ENCODE data around the gene FAHD2A. TPM values are rescaled to one million over a fixed set of nuclear protein-coding genes. Genes with fewer than 3 reads are reported as not detected.

FAHD2A gene
- polyA plus RNA-seq, 1 donor from 2014 or later: 27.2 TPM

DNA sequence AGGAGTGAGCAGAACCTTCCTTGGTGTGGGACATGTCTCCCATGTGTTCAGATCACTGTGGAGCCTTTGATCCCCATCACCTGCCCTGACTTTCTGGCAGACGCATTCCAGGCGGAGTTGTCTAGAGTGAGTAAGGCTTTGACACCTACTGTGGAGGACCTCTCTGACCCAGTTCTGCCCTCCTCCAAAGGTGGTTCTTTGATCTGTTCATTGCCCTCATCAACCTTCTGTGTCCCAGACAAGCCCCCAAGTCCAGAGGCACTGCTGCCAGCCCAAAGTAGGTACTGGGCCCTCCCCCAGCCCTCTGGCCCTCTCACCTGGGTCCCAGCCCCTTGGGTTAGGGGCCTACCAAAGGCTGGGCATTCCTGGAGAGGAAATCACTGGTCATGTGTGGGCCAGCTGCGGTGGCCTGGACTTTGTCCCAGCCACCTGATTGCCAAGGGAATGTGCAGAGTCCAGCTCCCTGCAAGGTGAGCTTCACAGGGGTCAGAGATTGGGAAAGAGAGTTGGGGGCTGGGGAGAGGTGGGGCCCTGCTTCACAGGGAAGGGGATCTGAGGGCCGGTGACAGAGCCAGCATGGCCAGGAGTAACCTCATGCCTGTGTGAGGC, 12.1 kb upstream of the FAHD2A start:
- H3K9me3 ChIP-seq (ENCODE audit: low read length): no peaks in the 10 kb centered on the region
- no peak overlapping the region for H3K4me2 ChIP-seq (ENCODE audit: low read length)
- no peaks in the 10 kb centered on the region for H3F3A ChIP-seq (ENCODE audit: insufficient read depth, low read length, poor library complexity, severe bottlenecking)
- no peak for TF ChIP-seq EZH2 (IDR thresholded peaks at IDR 0.05; ENCODE audit: borderline replicate concordance, insufficient read depth, low read length, poor library complexity, severe bottlenecking)
- TF ChIP-seq RAD21 (conservative IDR thresholded peaks at IDR 0.05): no peak
- TF ChIP-seq, protein P1, sequence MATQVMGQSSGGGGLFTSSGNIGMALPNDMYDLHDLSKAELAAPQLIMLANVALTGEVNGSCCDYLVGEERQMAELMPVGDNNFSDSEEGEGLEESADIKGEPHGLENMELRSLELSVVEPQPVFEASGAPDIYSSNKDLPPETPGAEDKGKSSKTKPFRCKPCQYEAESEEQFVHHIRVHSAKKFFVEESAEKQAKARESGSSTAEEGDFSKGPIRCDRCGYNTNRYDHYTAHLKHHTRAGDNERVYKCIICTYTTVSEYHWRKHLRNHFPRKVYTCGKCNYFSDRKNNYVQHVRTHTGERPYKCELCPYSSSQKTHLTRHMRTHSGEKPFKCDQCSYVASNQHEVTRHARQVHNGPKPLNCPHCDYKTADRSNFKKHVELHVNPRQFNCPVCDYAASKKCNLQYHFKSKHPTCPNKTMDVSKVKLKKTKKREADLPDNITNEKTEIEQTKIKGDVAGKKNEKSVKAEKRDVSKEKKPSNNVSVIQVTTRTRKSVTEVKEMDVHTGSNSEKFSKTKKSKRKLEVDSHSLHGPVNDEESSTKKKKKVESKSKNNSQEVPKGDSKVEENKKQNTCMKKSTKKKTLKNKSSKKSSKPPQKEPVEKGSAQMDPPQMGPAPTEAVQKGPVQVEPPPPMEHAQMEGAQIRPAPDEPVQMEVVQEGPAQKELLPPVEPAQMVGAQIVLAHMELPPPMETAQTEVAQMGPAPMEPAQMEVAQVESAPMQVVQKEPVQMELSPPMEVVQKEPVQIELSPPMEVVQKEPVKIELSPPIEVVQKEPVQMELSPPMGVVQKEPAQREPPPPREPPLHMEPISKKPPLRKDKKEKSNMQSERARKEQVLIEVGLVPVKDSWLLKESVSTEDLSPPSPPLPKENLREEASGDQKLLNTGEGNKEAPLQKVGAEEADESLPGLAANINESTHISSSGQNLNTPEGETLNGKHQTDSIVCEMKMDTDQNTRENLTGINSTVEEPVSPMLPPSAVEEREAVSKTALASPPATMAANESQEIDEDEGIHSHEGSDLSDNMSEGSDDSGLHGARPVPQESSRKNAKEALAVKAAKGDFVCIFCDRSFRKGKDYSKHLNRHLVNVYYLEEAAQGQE (IDR thresholded peaks at IDR 0.05; ENCODE audit: borderline replicate concordance): no peak
- TF ChIP-seq POLR2AphosphoS5 (IDR thresholded peaks at IDR 0.05): no peak
- TF ChIP-seq EP300 (conservative IDR thresholded peaks at IDR 0.05; ENCODE audit: poor library complexity, severe bottlenecking): no peak
- TF ChIP-seq TAF1 (IDR thresholded peaks at IDR 0.05; ENCODE audit: low read depth): no peak
- no peak for TF ChIP-seq SMC3 (conservative IDR thresholded peaks at IDR 0.05; ENCODE audit: poor library complexity)
- TF ChIP-seq, protein P2, sequence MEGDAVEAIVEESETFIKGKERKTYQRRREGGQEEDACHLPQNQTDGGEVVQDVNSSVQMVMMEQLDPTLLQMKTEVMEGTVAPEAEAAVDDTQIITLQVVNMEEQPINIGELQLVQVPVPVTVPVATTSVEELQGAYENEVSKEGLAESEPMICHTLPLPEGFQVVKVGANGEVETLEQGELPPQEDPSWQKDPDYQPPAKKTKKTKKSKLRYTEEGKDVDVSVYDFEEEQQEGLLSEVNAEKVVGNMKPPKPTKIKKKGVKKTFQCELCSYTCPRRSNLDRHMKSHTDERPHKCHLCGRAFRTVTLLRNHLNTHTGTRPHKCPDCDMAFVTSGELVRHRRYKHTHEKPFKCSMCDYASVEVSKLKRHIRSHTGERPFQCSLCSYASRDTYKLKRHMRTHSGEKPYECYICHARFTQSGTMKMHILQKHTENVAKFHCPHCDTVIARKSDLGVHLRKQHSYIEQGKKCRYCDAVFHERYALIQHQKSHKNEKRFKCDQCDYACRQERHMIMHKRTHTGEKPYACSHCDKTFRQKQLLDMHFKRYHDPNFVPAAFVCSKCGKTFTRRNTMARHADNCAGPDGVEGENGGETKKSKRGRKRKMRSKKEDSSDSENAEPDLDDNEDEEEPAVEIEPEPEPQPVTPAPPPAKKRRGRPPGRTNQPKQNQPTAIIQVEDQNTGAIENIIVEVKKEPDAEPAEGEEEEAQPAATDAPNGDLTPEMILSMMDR (IDR thresholded peaks at IDR 0.05; ENCODE audit: poor library complexity, severe bottlenecking): no peak
- H3K27ac ChIP-seq (ENCODE audit: low read length): no peak overlapping the region
- H4K20me1 ChIP-seq (ENCODE audit: insufficient read depth): no peaks in the 10 kb centered on the region
- no peak overlapping the region for H3K4me3 ChIP-seq (ENCODE audit: low read length)
- no peaks in the 10 kb centered on the region for H3K9me2 ChIP-seq (ENCODE audit: insufficient read depth, low read length)
- no peaks in the 10 kb centered on the region for H3K27me3 ChIP-seq (ENCODE audit: insufficient read depth, low read depth, low read length)
- H2AFZ ChIP-seq (ENCODE audit: low read depth, low read length): no peak overlapping the region
- H3K9ac ChIP-seq (ENCODE audit: low read length): no peak overlapping the region
- no peaks in the 10 kb centered on the region for H3K79me2 ChIP-seq (replicated peaks; ENCODE audit: insufficient read depth, low read length)
- H3K36me3 ChIP-seq (ENCODE audit: insufficient read depth, low read length): no peaks in the 10 kb centered on the region

DNA sequence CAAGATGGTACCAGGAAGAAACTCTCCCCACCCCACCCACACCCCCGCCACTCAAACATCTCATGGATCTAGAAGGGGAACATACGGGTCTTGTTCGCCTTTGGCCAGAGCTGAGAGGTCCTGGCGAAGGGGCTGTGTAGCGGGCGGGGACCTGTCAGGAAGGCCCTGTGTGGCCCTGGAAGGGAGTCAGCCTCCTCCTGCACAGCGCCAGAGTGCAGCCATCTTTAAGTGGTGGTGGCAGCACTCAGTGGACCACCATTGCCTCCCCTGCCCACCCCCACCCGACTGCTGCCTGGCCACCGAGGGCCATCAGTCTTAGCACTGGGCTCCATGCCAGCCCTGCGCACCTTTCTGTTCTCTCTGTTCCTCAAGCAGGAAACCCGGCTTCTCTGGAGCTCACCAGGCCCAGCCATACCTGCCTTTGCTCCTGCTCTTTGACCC, 11.6 kb upstream of the FAHD2A start:
- Histone ChIP-seq H3K36me3 (ENCODE audit: insufficient read depth, low read length) (no peaks in the 10 kb centered on the region), H3K4me3 (ENCODE audit: low read length) (no peak overlapping the region)

More for the DNA sequence above, 11.6 kb upstream of the FAHD2A start:
- H3K9ac ChIP-seq (ENCODE audit: low read length): no peak overlapping the region
- H3K79me2 ChIP-seq (replicated peaks; ENCODE audit: insufficient read depth, low read length): no peaks in the 10 kb centered on the region
- no peaks in the 10 kb centered on the region for H3K9me2 ChIP-seq (ENCODE audit: insufficient read depth, low read length)
- H3K4me2 ChIP-seq (ENCODE audit: low read length): no peak overlapping the region
- H3K27me3 ChIP-seq (ENCODE audit: insufficient read depth, low read depth, low read length): no peaks in the 10 kb centered on the region
- no peaks in the 10 kb centered on the region for H3K9me3 ChIP-seq (ENCODE audit: low read length)
- H3F3A ChIP-seq (ENCODE audit: insufficient read depth, low read length, poor library complexity, severe bottlenecking): no peaks in the 10 kb centered on the region
- no peak overlapping the region for H2AFZ ChIP-seq (ENCODE audit: low read depth, low read length)
- TF ChIP-seq, protein P2 (IDR thresholded peaks at IDR 0.05; ENCODE audit: poor library complexity, severe bottlenecking): no peak
- TF ChIP-seq TAF1 (IDR thresholded peaks at IDR 0.05; ENCODE audit: low read depth) (no peak), MXI1 (conservative IDR thresholded peaks at IDR 0.05; ENCODE audit: poor library complexity, severe bottlenecking) (no peak), EZH2 (IDR thresholded peaks at IDR 0.05; ENCODE audit: borderline replicate concordance, insufficient read depth, low read length, poor library complexity, severe bottlenecking) (no peak), SMC3 (conservative IDR thresholded peaks at IDR 0.05; ENCODE audit: poor library complexity) (no peak), EP300 (conservative IDR thresholded peaks at IDR 0.05; ENCODE audit: poor library complexity, severe bottlenecking) (no peak), POLR2AphosphoS5 (IDR thresholded peaks at IDR 0.05) (no peak), RAD21 (conservative IDR thresholded peaks at IDR 0.05) (no peak)
- TF ChIP-seq, protein P1 (IDR thresholded peaks at IDR 0.05; ENCODE audit: borderline replicate concordance): no peak
- no peak overlapping the region for H3K27ac ChIP-seq (ENCODE audit: low read length)
- H4K20me1 ChIP-seq (ENCODE audit: insufficient read depth): no peaks in the 10 kb centered on the region

All from neural cell (in vitro differentiated cells).